Natural killer cell treated with Interleukin-12 subunit alpha and Interleukin-12 subunit beta and Interleukin-15 and Interleukin-18, amount 100 ng/mL, for 72 hours (primary cell): ENCODE data around the gene CHCHD3. TPM values are rescaled to one million over a fixed set of nuclear protein-coding genes. Genes with fewer than 3 reads are reported as not detected.
"Not testable (repeated sequence)": the region's sequence is repeated elsewhere in the genome, so short reads cannot be mapped to it uniquely, and the experiment has no call there.

Experiments
- ATAC-seq, 2 donors: fragments of 150-1000 bp; cut with Tn5 transposase in 1 of 2; sonication (Bioruptor Pico), chemical (Tn5 transposase) in 1 of 2; 2 replicates each; pipeline ENCODE4 v1.10.0; 2021
- DNase-seq: peaks from one replicate; pipeline ENCODE4 v3.0.0; 2022; ENCODE audit warnings: low spot score
- H3K27ac Mint-ChIP-seq, 2 donors: 1 replicate in 1 of 2; 2 replicates in 1 of 2; pipeline ENCODE4 v1.8.0; 2022; ENCODE audit warnings: mixed read lengths in 2 of 2, mild to moderate bottlenecking in 1 of 2, moderate library complexity in 1 of 2
- H3K27me3 Mint-ChIP-seq, 2 donors: 1 replicate in 1 of 2; 2 replicates in 1 of 2; pipeline ENCODE4 v1.8.0; 2022; ENCODE audit warnings: mixed read lengths in 2 of 2
- H3K36me3 Mint-ChIP-seq: one replicate; pipeline ENCODE4 v1.8.0; 2022; ENCODE audit warnings: mixed read lengths
- H3K4me1 Mint-ChIP-seq, 2 donors: 1 replicate in 1 of 2; 2 replicates in 1 of 2; pipeline ENCODE4 v1.8.0; 2022; ENCODE audit warnings: low read depth in 2 of 2, mixed read lengths in 2 of 2, mild to moderate bottlenecking in 1 of 2
- H3K4me3 Mint-ChIP-seq: one replicate; pipeline ENCODE4 v1.8.0; 2022; ENCODE audit warnings: mixed read lengths
- H3K9me3 Mint-ChIP-seq: 2 replicates; pipeline ENCODE4 v1.8.0; 2022; ENCODE audit warnings: mixed read lengths
- total RNA-seq, 2 donors: library from RNA; stranded (reverse); gene quantifications; one replicate each; pipeline ENCODE4 v1.2.3, GENCODE V29; 2022

Gene CHCHD3
- total RNA-seq, 2 donors from 2014 or later = 58.8 to 96.1 TPM

GRCh38 chr7:133050200-133050995 lies 31.5 kb downstream of the CHCHD3 start:
- Mint-ChIP-seq H3K27me3 (no peaks in the 10 kb centered on the region), H3K9me3 (no peaks in the 10 kb centered on the region), H3K4me1 (peaks cover 8 to 28% of the 10 kb centered on the region in 2 donors), H3K4me3 (no peak overlapping the region), H3K36me3 (peaks cover 6% of the 10 kb centered on the region), H3K27ac (no peak overlapping the region)
- no peak for ATAC-seq
- no peak for DNase-seq

GRCh38 chr7:133048589-133048988 lies 33.3 kb downstream of the CHCHD3 start:
- Mint-ChIP-seq H3K27ac (no peak overlapping the region), H3K4me1 (peaks cover 7 to 20% of the 10 kb centered on the region in 2 donors), H3K36me3 (peaks cover 6% of the 10 kb centered on the region), H3K27me3 (no peaks in the 10 kb centered on the region), H3K4me3 (no peak overlapping the region), H3K9me3 (no peaks in the 10 kb centered on the region)
- ATAC-seq (no peak), DNase-seq (no peak)

- ATAC-seq (no peak), DNase-seq (no peak)
- Mint-ChIP-seq H3K27me3 (no peaks in the 10 kb centered on the region), H3K9me3 (no peaks in the 10 kb centered on the region), H3K4me3 (no peak overlapping the region), H3K36me3 (peaks cover 6% of the 10 kb centered on the region), H3K27ac (no peak overlapping the region), H3K4me1 (peaks cover 4 to 10% of the 10 kb centered on the region in 2 donors)
Measured at GRCh38 chr7:133047321-133047720, 34.6 kb downstream of the CHCHD3 start.

GRCh38 chr7:133044722-133045473 lies 37.0 kb downstream of the CHCHD3 start:
- H3K4me3 Mint-ChIP-seq = no peak overlapping the region
- no peak overlapping the region for H3K27ac Mint-ChIP-seq
- peaks cover 4 to 12% of the 10 kb centered on the region in 2 donors for H3K4me1 Mint-ChIP-seq
- ATAC-seq (no peak), DNase-seq (no peak)
- peaks cover 6% of the 10 kb centered on the region for H3K36me3 Mint-ChIP-seq
- no peaks in the 10 kb centered on the region for H3K9me3 Mint-ChIP-seq
- no peaks in the 10 kb centered on the region for H3K27me3 Mint-ChIP-seq

- no peak for DNase-seq
- Mint-ChIP-seq H3K4me1 (peaks cover 8 to 16% of the 10 kb centered on the region in 2 donors), H3K36me3 (no peaks in the 10 kb centered on the region), H3K4me3 (no peak overlapping the region), H3K27me3 (no peaks in the 10 kb centered on the region), H3K9me3 (no peaks in the 10 kb centered on the region), H3K27ac (no peak overlapping the region)
- no peak for ATAC-seq
Measured at GRCh38 chr7:133040674-133041073, 41.2 kb downstream of the CHCHD3 start.

- Mint-ChIP-seq H3K4me3 (no peak overlapping the region), H3K4me1 (peaks cover 8 to 20% of the 10 kb centered on the region in 2 donors), H3K27ac (no peak overlapping the region), H3K9me3 (no peaks in the 10 kb centered on the region), H3K27me3 (no peaks in the 10 kb centered on the region), H3K36me3 (no peaks in the 10 kb centered on the region)
- ATAC-seq (no peak), DNase-seq (no peak)
Measured at GRCh38 chr7:133040178-133040577, 41.7 kb downstream of the CHCHD3 start.

GRCh38 chr7:133039614-133040013 lies 42.3 kb downstream of the CHCHD3 start:
- DNase-seq (no peak), ATAC-seq (no peak)
- no peaks in the 10 kb centered on the region for H3K9me3 Mint-ChIP-seq
- no peaks in the 10 kb centered on the region for H3K27me3 Mint-ChIP-seq
- no peaks in the 10 kb centered on the region for H3K36me3 Mint-ChIP-seq
- H3K4me3 Mint-ChIP-seq = no peak overlapping the region
- H3K4me1 Mint-ChIP-seq = peaks cover 8 to 17% of the 10 kb centered on the region in 2 donors
- no peak overlapping the region for H3K27ac Mint-ChIP-seq

GRCh38 chr7:133036289-133036688 lies 45.6 kb downstream of the CHCHD3 start:
- H3K36me3 Mint-ChIP-seq = no peaks in the 10 kb centered on the region
- no peaks in the 10 kb centered on the region for H3K9me3 Mint-ChIP-seq
- H3K27ac Mint-ChIP-seq = no peak overlapping the region
- no peak for DNase-seq
- H3K4me1 Mint-ChIP-seq = peaks cover 8 to 9% of the 10 kb centered on the region in 2 donors
- no peaks in the 10 kb centered on the region for H3K27me3 Mint-ChIP-seq
- H3K4me3 Mint-ChIP-seq = no peak overlapping the region
- ATAC-seq = peak; percentile 66 to 76

- DNase-seq, H3K27me3 Mint-ChIP-seq, H3K27ac Mint-ChIP-seq, ATAC-seq, H3K36me3 Mint-ChIP-seq, H3K4me3 Mint-ChIP-seq, H3K4me1 Mint-ChIP-seq, H3K9me3 Mint-ChIP-seq: not testable (repeated sequence)
Measured at GRCh38 chr7:133035240-133035639, 46.6 kb downstream of the CHCHD3 start.

- ATAC-seq (no peak), DNase-seq (no peak)
- no peaks in the 10 kb centered on the region for H3K27me3 Mint-ChIP-seq
- no peak overlapping the region for H3K4me3 Mint-ChIP-seq
- no peak overlapping the region for H3K27ac Mint-ChIP-seq
- H3K36me3 Mint-ChIP-seq = no peaks in the 10 kb centered on the region
- peaks cover 9 to 10% of the 10 kb centered on the region in 2 donors for H3K4me1 Mint-ChIP-seq
- no peaks in the 10 kb centered on the region for H3K9me3 Mint-ChIP-seq
Measured at GRCh38 chr7:133030346-133030745, 51.5 kb downstream of the CHCHD3 start.

- DNase-seq (no peak), ATAC-seq (no peak)
- Mint-ChIP-seq H3K27ac (no peak overlapping the region), H3K36me3 (no peaks in the 10 kb centered on the region), H3K4me1 (peaks cover 8 to 10% of the 10 kb centered on the region in 2 donors), H3K4me3 (no peak overlapping the region), H3K27me3 (no peaks in the 10 kb centered on the region), H3K9me3 (no peaks in the 10 kb centered on the region)
Measured at GRCh38 chr7:133029463-133029862, 52.4 kb downstream of the CHCHD3 start.

- H3K27me3 Mint-ChIP-seq = no peaks in the 10 kb centered on the region
- DNase-seq (no peak), ATAC-seq (no peak)
- no peaks in the 10 kb centered on the region for H3K9me3 Mint-ChIP-seq
- H3K27ac Mint-ChIP-seq = no peak overlapping the region
- H3K36me3 Mint-ChIP-seq = no peaks in the 10 kb centered on the region
- peaks cover 8 to 10% of the 10 kb centered on the region in 2 donors for H3K4me1 Mint-ChIP-seq
- no peak overlapping the region for H3K4me3 Mint-ChIP-seq
Measured at GRCh38 chr7:133027397-133027796, 54.5 kb downstream of the CHCHD3 start.

- H3K4me3 Mint-ChIP-seq = no peak overlapping the region
- H3K27me3 Mint-ChIP-seq = no peaks in the 10 kb centered on the region
- DNase-seq (no peak), ATAC-seq (no peak)
- H3K4me1 Mint-ChIP-seq = peaks cover 8 to 10% of the 10 kb centered on the region in 2 donors
- H3K9me3 Mint-ChIP-seq = no peaks in the 10 kb centered on the region
- H3K27ac Mint-ChIP-seq = no peak overlapping the region
- no peaks in the 10 kb centered on the region for H3K36me3 Mint-ChIP-seq
Measured at GRCh38 chr7:133026210-133026859, 55.6 kb downstream of the CHCHD3 start.

GRCh38 chr7:133025056-133025455 lies 56.8 kb downstream of the CHCHD3 start:
- Mint-ChIP-seq H3K36me3 (no peaks in the 10 kb centered on the region), H3K27ac (no peak overlapping the region), H3K4me1 (peaks cover 8 to 9% of the 10 kb centered on the region in 2 donors), H3K9me3 (no peaks in the 10 kb centered on the region), H3K27me3 (no peaks in the 10 kb centered on the region), H3K4me3 (no peak overlapping the region)
- ATAC-seq = no peak
- no peak for DNase-seq
